ENCODE results near the gene BMERB1.
"Not testable (repeated sequence)": the region's sequence is repeated elsewhere in the genome, so short reads cannot be mapped to it uniquely, and the experiment has no call there.

The BMERB1 gene

DNA sequence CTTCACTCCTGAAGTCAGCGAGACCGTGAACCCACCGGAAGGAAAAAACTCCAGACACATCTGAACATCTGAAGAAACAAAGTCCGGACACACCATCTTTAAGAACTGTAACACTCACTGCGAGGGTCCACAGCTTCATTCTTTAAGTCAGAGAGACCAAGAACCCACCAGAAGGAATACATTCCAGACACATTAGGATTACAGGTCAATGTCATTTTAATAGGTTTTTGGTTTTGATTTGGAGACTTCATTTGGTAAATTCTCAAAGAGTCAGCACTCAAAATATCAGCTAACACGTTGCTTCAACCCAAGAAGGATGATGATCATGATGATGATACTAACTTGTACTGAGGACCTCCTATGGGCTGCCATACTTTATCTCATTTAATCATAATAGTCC lies 7.6 kb upstream of the BMERB1 start:
- Histone ChIP-seq H3K27me3 (ENCODE audit: control insufficient read depth, insufficient read depth, low read length) (no peaks in the 10 kb centered on the region), H3K36me3 (ENCODE audit: control insufficient read depth, insufficient read depth, low read length) (no peaks in the 10 kb centered on the region), H3K9ac (ENCODE audit: low read length) (no peak overlapping the region), H3K9me3 (ENCODE audit: control insufficient read depth, insufficient read depth, low read depth, low read length) (no peaks in the 10 kb centered on the region), H3K4me1 (ENCODE audit: control insufficient read depth, insufficient read depth, low read length) (no peaks in the 10 kb centered on the region), H3K27ac (ENCODE audit: low read depth, low read length) (no peak overlapping the region), H3K4me3 (ENCODE audit: low read depth, low read length) (no peak overlapping the region)

DNA sequence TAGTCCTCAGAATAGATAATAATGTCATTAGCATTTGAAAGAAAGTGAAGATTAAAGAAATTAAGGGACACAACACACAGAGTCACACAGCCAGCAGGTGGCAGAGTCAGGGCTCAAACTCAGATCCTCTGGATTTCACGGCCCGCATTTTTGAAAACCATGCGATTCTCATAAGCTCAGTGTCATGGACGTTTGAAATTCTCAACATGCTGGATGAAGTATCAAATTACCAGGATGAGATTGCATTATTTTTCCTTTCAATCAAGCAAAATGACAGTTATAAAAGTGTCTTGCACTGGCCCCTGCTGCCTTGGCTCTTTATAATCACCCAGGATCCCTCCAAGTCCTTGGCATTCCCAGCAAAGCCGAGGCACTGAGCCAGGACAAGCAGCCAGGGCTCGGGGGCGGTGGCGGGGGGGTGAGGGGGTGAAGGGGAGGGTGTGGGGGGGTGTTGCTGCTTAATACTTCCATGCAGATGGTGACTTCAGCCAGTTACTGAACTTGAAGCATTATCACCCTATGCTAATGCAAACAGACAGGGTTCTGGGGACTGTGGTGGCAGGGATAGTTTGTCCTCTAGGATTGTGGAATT lies 6.6 kb upstream of the BMERB1 start:
- Histone ChIP-seq H3K4me1 (ENCODE audit: control insufficient read depth, insufficient read depth, low read length) (no peaks in the 10 kb centered on the region), H3K9ac (ENCODE audit: low read length) (no peak overlapping the region), H3K27ac (ENCODE audit: low read depth, low read length) (no peak overlapping the region), H3K9me3 (ENCODE audit: control insufficient read depth, insufficient read depth, low read depth, low read length) (no peaks in the 10 kb centered on the region), H3K4me3 (ENCODE audit: low read depth, low read length) (no peak overlapping the region), H3K36me3 (ENCODE audit: control insufficient read depth, insufficient read depth, low read length) (no peaks in the 10 kb centered on the region), H3K27me3 (ENCODE audit: control insufficient read depth, insufficient read depth, low read length) (no peaks in the 10 kb centered on the region)

DNA sequence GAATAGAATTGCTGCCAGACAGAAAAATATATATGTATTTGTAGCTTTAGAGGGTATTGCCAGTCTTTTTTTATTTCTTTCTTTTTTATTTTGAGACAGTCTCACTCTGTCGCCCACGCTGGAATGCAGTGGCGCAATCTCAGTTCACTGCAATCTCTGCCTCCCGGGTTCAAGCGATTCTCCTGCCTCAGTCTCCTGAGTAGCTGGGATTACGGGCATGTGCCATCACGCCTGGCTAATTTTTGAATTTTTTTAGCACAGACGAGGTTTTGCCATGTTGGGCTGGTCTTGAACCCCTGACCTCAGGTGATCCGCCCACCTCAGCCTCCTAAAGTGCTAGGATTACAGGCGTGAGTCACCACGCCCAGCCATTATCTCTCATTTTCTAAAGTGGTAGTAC lies 3.5 kb upstream of the BMERB1 start:
- H3K36me3 ChIP-seq (ENCODE audit: control insufficient read depth, insufficient read depth, low read length); H3K4me3 ChIP-seq (ENCODE audit: low read depth, low read length); H3K9ac ChIP-seq (ENCODE audit: low read length); H3K9me3 ChIP-seq (ENCODE audit: control insufficient read depth, insufficient read depth, low read depth, low read length); H3K27ac ChIP-seq (ENCODE audit: low read depth, low read length); H3K4me1 ChIP-seq (ENCODE audit: control insufficient read depth, insufficient read depth, low read length): not testable (repeated sequence)
- peaks cover 19% of the 10 kb centered on the region for H3K27me3 ChIP-seq (ENCODE audit: control insufficient read depth, insufficient read depth, low read length)

DNA sequence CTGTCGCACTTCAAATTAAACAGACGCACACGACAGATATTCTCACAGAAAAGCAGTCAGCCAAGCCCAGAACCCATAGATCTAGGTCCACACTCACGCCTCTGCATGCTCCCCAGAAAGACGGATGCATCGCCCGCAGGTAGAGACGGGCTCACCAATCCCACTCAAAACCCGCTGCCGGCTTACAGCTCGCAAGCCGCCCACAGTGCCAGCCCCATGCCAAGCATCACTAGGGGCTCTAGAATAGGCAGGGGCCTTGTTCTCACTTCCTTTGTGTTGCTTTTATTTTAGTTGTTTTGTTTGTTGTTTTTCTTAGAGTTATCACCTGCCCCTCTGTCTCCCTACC lies 336 bp upstream of the BMERB1 start:
- Histone ChIP-seq H3K9ac (ENCODE audit: low read length) (no peak overlapping the region), H3K9me3 (ENCODE audit: control insufficient read depth, insufficient read depth, low read depth, low read length) (no peaks in the 10 kb centered on the region), H3K4me3 (ENCODE audit: low read depth, low read length) (peak overlapping the region; percentile 89), H3K27me3 (ENCODE audit: control insufficient read depth, insufficient read depth, low read length) (peaks cover 21% of the 10 kb centered on the region), H3K36me3 (ENCODE audit: control insufficient read depth, insufficient read depth, low read length) (no peaks in the 10 kb centered on the region), H3K4me1 (ENCODE audit: control insufficient read depth, insufficient read depth, low read length) (no peaks in the 10 kb centered on the region), H3K27ac (ENCODE audit: low read depth, low read length) (no peak overlapping the region)

DNA sequence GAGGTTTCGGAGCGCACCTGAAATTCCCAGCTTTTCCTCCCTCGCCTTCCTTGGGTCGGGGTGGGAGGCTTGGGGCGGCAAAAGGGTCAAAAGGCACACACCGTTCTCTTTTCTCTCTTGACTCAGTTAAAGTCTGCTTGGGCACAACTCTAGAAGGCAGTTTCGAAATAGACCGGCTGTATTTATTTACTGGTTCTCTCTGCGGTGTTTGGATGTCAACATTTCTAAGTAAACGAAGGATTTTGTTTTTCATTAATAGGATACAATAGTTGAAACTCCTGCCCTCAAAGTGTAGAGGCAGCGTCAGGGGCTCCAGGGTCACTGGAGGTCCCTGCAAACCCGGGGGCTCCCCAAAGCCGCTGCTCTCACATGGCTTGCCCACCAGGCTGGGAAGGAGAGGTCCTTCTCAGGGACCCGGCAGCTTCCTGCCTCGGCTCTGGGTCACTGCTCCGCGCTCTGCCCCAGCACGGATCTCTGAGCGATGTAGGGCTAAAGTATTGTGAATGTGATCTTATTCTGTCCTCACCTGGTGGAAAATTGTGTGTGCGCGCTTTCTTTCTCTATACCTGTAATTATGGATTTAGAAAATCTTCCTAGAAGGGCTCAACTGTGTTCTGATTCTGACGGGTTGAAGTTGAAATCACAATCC lies 952 bp downstream of the BMERB1 start:
- Histone ChIP-seq H3K9ac (ENCODE audit: low read length) (peak overlapping the region; percentile 64), H3K27ac (ENCODE audit: low read depth, low read length) (no peak overlapping the region)

DNA sequence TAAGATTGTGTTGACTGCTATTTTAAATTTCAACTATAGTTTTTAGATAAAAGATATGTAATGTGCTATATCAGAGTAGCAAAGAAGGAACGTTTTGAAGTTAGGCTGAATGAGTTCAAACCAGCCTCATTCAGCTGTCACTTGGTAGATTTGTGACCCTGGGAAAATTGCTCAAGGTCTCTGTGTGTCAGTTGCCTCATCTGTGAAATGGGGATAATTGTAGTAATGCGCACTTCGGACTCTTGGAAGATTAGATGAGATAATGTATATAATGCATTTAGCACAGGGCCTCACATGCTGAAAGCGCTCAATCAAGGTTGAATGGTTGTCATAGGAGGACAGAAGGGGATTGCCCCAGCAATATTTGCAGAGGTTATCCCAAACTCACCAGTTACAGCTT lies 4.7 kb downstream of the BMERB1 start:
- Histone ChIP-seq H3K9me3 (ENCODE audit: control insufficient read depth, insufficient read depth, low read depth, low read length) (no peaks in the 10 kb centered on the region), H3K4me3 (ENCODE audit: low read depth, low read length) (no peak overlapping the region), H3K36me3 (ENCODE audit: control insufficient read depth, insufficient read depth, low read length) (no peaks in the 10 kb centered on the region), H3K4me1 (ENCODE audit: control insufficient read depth, insufficient read depth, low read length) (no peaks in the 10 kb centered on the region), H3K27ac (ENCODE audit: low read depth, low read length) (no peak overlapping the region), H3K27me3 (ENCODE audit: control insufficient read depth, insufficient read depth, low read length) (peaks cover 17% of the 10 kb centered on the region), H3K9ac (ENCODE audit: low read length) (no peak overlapping the region)

More for the DNA sequence above, 952 bp downstream of the BMERB1 start:
- H3K4me3 ChIP-seq (ENCODE audit: low read depth, low read length): peak overlapping the region; percentile 89
- peaks cover 21% of the 10 kb centered on the region for H3K27me3 ChIP-seq (ENCODE audit: control insufficient read depth, insufficient read depth, low read length)
- H3K36me3 ChIP-seq (ENCODE audit: control insufficient read depth, insufficient read depth, low read length): no peaks in the 10 kb centered on the region
- H3K4me1 ChIP-seq (ENCODE audit: control insufficient read depth, insufficient read depth, low read length): no peaks in the 10 kb centered on the region
- H3K9me3 ChIP-seq (ENCODE audit: control insufficient read depth, insufficient read depth, low read depth, low read length): no peaks in the 10 kb centered on the region

DNA sequence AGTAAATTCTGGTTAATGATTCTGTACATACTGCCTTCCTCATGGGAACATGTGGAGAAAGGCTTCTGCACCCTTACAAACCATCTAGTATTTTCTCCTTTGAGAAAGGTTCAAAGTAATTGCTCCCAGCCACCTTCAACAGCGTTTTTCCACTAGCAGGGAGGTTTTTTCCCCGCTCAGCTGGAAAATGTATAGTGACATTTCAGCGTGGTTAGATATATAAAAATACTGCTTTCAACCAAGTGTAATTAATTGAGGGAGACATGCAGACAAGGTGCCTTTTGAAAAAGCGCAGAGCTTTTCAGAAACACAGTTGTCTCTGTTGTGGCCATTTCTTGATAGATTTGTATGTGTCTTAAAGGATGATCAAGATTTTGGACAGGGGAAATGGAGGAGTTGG lies 5.1 kb downstream of the BMERB1 start:
- Histone ChIP-seq H3K36me3 (ENCODE audit: control insufficient read depth, insufficient read depth, low read length) (no peaks in the 10 kb centered on the region), H3K27me3 (ENCODE audit: control insufficient read depth, insufficient read depth, low read length) (peaks cover 14% of the 10 kb centered on the region), H3K4me3 (ENCODE audit: low read depth, low read length) (no peak overlapping the region), H3K27ac (ENCODE audit: low read depth, low read length) (no peak overlapping the region), H3K9ac (ENCODE audit: low read length) (no peak overlapping the region), H3K9me3 (ENCODE audit: control insufficient read depth, insufficient read depth, low read depth, low read length) (no peaks in the 10 kb centered on the region), H3K4me1 (ENCODE audit: control insufficient read depth, insufficient read depth, low read length) (no peaks in the 10 kb centered on the region)

DNA sequence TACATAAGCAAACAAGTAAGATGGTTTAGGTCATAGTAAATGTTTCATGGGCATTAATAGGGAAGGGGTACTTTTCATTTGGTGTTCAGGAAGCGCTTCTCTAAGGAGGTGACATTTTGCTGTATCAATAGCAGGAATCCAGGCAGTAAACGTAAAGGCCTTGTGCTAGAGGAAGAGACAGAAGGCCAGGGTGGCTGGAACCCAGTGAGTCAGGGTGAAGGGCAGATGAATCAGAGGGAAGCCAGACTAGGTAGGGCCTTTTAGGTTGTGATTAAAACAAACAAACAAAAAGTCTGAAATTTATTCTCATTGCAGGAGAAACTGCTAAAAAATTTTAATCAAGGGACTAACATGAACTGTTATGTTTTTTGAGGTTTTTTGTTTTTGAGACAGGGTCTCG lies 6.5 kb downstream of the BMERB1 start:
- Histone ChIP-seq H3K27ac (ENCODE audit: low read depth, low read length) (no peak overlapping the region), H3K9ac (ENCODE audit: low read length) (no peak overlapping the region), H3K9me3 (ENCODE audit: control insufficient read depth, insufficient read depth, low read depth, low read length) (no peaks in the 10 kb centered on the region; the same call in 1 of the 2 replicates), H3K4me1 (ENCODE audit: control insufficient read depth, insufficient read depth, low read length) (no peaks in the 10 kb centered on the region), H3K27me3 (ENCODE audit: control insufficient read depth, insufficient read depth, low read length) (peaks cover 2% of the 10 kb centered on the region), H3K36me3 (ENCODE audit: control insufficient read depth, insufficient read depth, low read length) (no peaks in the 10 kb centered on the region), H3K4me3 (ENCODE audit: low read depth, low read length) (no peak overlapping the region)

DNA sequence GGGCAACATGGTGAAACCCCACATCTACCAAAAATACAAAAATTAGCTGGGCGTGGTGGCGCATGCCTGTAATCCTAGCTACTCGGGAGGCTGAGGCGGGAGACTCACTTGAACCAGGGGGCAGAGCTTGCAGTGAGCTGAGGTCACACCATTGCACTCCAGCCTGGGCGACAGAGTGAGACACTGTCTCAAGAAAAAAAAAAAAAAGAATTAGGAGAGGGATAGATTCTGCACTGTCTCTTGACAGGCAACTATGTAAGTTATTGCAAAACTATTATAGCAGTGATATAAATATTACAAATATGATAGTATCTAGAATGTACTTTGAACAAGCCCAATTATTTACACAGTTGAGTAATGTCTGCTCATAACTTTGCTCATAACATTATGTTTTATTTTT lies 7.8 kb downstream of the BMERB1 start:
- not testable (repeated sequence) for H3K27ac ChIP-seq (ENCODE audit: low read depth, low read length)

DNA sequence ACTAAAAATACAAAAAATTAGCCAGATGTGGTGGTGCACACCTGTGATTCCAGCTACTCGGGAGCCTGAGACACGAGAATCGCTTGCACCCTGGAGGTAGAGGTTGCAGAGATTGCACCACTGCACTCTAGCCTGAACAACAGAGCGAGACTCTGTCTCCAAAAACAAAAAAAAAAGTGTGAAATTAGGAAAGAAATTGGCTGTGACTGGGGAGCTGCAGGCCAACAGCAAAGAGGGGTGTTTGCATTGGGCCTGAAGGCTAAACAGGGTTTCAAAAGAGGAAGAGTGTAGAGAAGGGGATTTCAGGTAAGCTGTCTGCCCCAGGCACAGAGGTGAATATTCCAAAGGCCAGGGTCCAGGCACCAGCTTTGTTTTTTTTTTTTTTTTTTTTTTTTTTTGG lies 9.4 kb downstream of the BMERB1 start:
- H3K9ac ChIP-seq (ENCODE audit: low read length): no peak overlapping the region
- H3K4me3 ChIP-seq (ENCODE audit: low read depth, low read length): no peak overlapping the region
- H3K27ac ChIP-seq (ENCODE audit: low read depth, low read length): no peak overlapping the region
- no peaks in the 10 kb centered on the region; the same call in 1 of the 2 replicates for H3K9me3 ChIP-seq (ENCODE audit: control insufficient read depth, insufficient read depth, low read depth, low read length)
- no peaks in the 10 kb centered on the region for H3K27me3 ChIP-seq (ENCODE audit: control insufficient read depth, insufficient read depth, low read length)
- H3K4me1 ChIP-seq (ENCODE audit: control insufficient read depth, insufficient read depth, low read length): no peaks in the 10 kb centered on the region
- H3K36me3 ChIP-seq (ENCODE audit: control insufficient read depth, insufficient read depth, low read length): no peaks in the 10 kb centered on the region

More for the DNA sequence above, 7.8 kb downstream of the BMERB1 start:
- not testable (repeated sequence) for H3K4me1 ChIP-seq (ENCODE audit: control insufficient read depth, insufficient read depth, low read length); H3K9me3 ChIP-seq (ENCODE audit: control insufficient read depth, insufficient read depth, low read depth, low read length); H3K9ac ChIP-seq (ENCODE audit: low read length); H3K27me3 ChIP-seq (ENCODE audit: control insufficient read depth, insufficient read depth, low read length); H3K4me3 ChIP-seq (ENCODE audit: low read depth, low read length); H3K36me3 ChIP-seq (ENCODE audit: control insufficient read depth, insufficient read depth, low read length)

DNA sequence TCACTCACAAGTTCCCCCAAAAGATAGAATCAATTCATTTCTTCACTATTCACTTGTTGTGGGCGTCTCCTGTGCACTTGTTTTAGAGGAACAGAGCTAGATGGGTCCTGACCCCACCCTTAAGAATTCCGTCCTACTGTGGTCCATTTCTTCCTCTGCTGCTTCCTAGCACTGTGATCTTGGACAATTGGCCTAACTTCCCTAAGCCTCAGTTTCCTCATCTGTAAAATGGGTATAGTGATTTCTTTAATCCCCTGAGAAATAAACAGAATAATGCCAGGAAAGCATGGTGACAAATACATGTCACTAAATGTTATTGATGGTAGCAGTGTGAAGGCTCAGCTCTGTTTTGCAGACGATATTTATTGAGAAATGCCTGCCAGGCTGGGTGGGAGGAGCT lies 9.9 kb downstream of the BMERB1 start:
- H3K27me3 ChIP-seq (ENCODE audit: control insufficient read depth, insufficient read depth, low read length): no peaks in the 10 kb centered on the region
- H3K36me3 ChIP-seq (ENCODE audit: control insufficient read depth, insufficient read depth, low read length): no peaks in the 10 kb centered on the region
- no peaks in the 10 kb centered on the region; the same call in 1 of the 2 replicates for H3K9me3 ChIP-seq (ENCODE audit: control insufficient read depth, insufficient read depth, low read depth, low read length)
- H3K4me1 ChIP-seq (ENCODE audit: control insufficient read depth, insufficient read depth, low read length): no peaks in the 10 kb centered on the region
- no peak overlapping the region for H3K9ac ChIP-seq (ENCODE audit: low read length)
- no peak overlapping the region for H3K4me3 ChIP-seq (ENCODE audit: low read depth, low read length)
- H3K27ac ChIP-seq (ENCODE audit: low read depth, low read length): no peak overlapping the region

Measured in HUES6 (cell line).